Osteocyte (in vitro differentiated cells): Measurements from ENCODE around the gene COG4. TPM values are rescaled to one million over a fixed set of nuclear protein-coding genes. Genes with fewer than 3 reads are reported as not detected.
A peak's percentile ranks its signal among the peaks of the same experiment; 100 is the strongest.

Experiments used
- DNase-seq: peaks from one replicate; pipeline ENCODE4 v3.0.0; 2021; ENCODE audit warnings: mixed read lengths; ENCODE audit not compliant: unreplicated experiment; ENCODE audit errors: extremely low spot score
- H3K27ac Mint-ChIP-seq: one replicate; pipeline ENCODE4 v1.8.0; 2021; ENCODE audit warnings: mild to moderate bottlenecking, mixed read lengths; ENCODE audit not compliant: unreplicated experiment
- H3K27me3 Mint-ChIP-seq: one replicate; pipeline ENCODE4 v1.8.0; 2021; ENCODE audit warnings: mixed read lengths; ENCODE audit not compliant: unreplicated experiment
- H3K36me3 Mint-ChIP-seq: one replicate; pipeline ENCODE4 v1.8.0; 2021; ENCODE audit warnings: mixed read lengths; ENCODE audit not compliant: unreplicated experiment
- H3K4me1 Mint-ChIP-seq: one replicate; pipeline ENCODE4 v1.8.0; 2021; ENCODE audit warnings: mixed read lengths; ENCODE audit not compliant: unreplicated experiment
- H3K4me3 Mint-ChIP-seq: one replicate; pipeline ENCODE4 v1.8.0; 2021; ENCODE audit warnings: mild to moderate bottlenecking, moderate library complexity, mixed read lengths; ENCODE audit not compliant: unreplicated experiment
- H3K9me3 Mint-ChIP-seq: one replicate; pipeline ENCODE4 v1.8.0; 2021; ENCODE audit warnings: mixed read lengths; ENCODE audit not compliant: unreplicated experiment
- total RNA-seq: library from RNA; stranded (reverse); gene quantifications from 2 replicates; pipeline ENCODE4 v1.2.1, GENCODE V29; 2021
- TF ChIP-seq, protein P1 (sequence below): fragments of 200-600 bp; sonication (generic); IDR thresholded peaks from 2 replicates; pipeline ENCODE4 v1.5.0; 2021; ENCODE audit warnings: antibody characterized with exemption, mild to moderate bottlenecking, moderate library complexity

Gene COG4
- total RNA-seq, 1 donor from 2014 or later, result 69.9 TPM

GRCh38 chr16:70476272-70477020 is 46.9 kb downstream of the COG4 start:
- peak overlapping the region; percentile 80 for H3K27ac Mint-ChIP-seq

GRCh38 chr16:70475054-70475871 is 48.1 kb downstream of the COG4 start:
- Mint-ChIP-seq H3K36me3 (no peaks in the 10 kb centered on the region), H3K27me3 (no peaks in the 10 kb centered on the region), H3K4me3 (no peak overlapping the region), H3K9me3 (no peaks in the 10 kb centered on the region), H3K27ac (peak overlapping the region; percentile 41), H3K4me1 (peaks cover 35% of the 10 kb centered on the region)
- TF ChIP-seq, protein P1, sequence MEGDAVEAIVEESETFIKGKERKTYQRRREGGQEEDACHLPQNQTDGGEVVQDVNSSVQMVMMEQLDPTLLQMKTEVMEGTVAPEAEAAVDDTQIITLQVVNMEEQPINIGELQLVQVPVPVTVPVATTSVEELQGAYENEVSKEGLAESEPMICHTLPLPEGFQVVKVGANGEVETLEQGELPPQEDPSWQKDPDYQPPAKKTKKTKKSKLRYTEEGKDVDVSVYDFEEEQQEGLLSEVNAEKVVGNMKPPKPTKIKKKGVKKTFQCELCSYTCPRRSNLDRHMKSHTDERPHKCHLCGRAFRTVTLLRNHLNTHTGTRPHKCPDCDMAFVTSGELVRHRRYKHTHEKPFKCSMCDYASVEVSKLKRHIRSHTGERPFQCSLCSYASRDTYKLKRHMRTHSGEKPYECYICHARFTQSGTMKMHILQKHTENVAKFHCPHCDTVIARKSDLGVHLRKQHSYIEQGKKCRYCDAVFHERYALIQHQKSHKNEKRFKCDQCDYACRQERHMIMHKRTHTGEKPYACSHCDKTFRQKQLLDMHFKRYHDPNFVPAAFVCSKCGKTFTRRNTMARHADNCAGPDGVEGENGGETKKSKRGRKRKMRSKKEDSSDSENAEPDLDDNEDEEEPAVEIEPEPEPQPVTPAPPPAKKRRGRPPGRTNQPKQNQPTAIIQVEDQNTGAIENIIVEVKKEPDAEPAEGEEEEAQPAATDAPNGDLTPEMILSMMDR, result no peak
- DNase-seq, result no peak

More at GRCh38 chr16:70476272-70477020, 46.9 kb downstream of the COG4 start:
- peaks cover 5% of the 10 kb centered on the region for H3K36me3 Mint-ChIP-seq
- H3K4me1 Mint-ChIP-seq, result peaks cover 41% of the 10 kb centered on the region
- H3K9me3 Mint-ChIP-seq, result no peaks in the 10 kb centered on the region
- H3K27me3 Mint-ChIP-seq, result no peaks in the 10 kb centered on the region
- no peak for DNase-seq
- no peak overlapping the region for H3K4me3 Mint-ChIP-seq
- TF ChIP-seq, protein P1, result no peak

GRCh38 chr16:70474320-70475053 is 48.9 kb downstream of the COG4 start:
- no peaks in the 10 kb centered on the region for H3K27me3 Mint-ChIP-seq
- H3K36me3 Mint-ChIP-seq, result no peaks in the 10 kb centered on the region
- TF ChIP-seq, protein P1, result no peak
- no peak for DNase-seq
- no peaks in the 10 kb centered on the region for H3K9me3 Mint-ChIP-seq
- H3K4me1 Mint-ChIP-seq, result peaks cover 35% of the 10 kb centered on the region
- no peak overlapping the region for H3K4me3 Mint-ChIP-seq
- no peak overlapping the region for H3K27ac Mint-ChIP-seq

DNA sequence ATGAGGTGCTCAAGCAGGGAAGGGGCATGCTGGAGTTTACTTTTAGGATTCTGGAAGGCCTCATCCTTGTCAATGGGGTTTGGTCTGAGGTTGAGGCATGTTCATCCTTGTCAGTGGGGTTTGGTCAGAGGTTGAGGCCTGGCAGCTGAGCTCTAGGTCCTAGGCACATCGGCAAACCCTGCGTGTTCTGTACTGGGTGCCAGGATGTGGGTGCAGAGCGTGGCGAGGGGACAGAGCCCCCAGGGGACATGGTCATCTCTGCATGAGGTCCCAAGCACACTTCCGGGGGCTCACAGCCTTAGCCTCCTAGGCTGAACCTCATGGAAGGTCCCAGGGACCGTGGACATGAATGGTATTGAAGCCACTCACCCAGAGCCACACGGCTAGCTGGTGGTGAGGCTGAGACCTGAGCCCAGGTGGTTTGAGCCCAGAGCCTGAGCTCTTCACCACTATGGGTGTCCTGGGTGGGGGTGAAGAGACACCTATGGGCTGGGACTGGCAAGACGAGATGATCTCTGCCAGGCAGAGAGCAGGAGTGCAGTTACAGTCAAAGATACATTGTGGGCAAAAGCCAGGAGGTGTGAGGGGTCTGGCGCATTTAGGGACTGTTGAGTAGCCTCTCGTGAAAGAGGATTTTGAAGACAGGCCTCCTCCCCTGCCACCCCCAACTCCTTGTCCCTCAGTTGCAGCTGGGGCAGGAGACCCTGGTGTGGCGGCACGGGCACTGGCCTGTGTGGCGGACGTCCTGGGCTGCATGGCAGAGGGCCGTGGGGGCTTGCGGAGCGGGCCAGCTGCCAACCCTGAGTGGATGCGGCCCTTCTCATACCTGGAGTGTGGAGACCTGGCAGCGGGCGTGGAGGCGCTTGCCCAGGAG is 49.7 kb downstream of the COG4 start:
- TF ChIP-seq, protein P1, result no peak
- H3K27me3 Mint-ChIP-seq, result no peaks in the 10 kb centered on the region
- H3K4me3 Mint-ChIP-seq, result no peak overlapping the region
- H3K4me1 Mint-ChIP-seq, result peaks cover 28% of the 10 kb centered on the region
- DNase-seq, result no peak
- H3K27ac Mint-ChIP-seq, result no peak overlapping the region
- no peaks in the 10 kb centered on the region for H3K36me3 Mint-ChIP-seq
- no peaks in the 10 kb centered on the region for H3K9me3 Mint-ChIP-seq
